Esophagus squamous epithelium (tissue), 5 donors: Measurements from ENCODE around the gene OR5B17. TPM values are rescaled to one million over a fixed set of nuclear protein-coding genes. Genes with fewer than 3 reads are reported as not detected.
"Not testable (repeated sequence)": the region's sequence is repeated elsewhere in the genome, so short reads cannot be mapped to it uniquely, and the experiment has no call there.

ENCODE experiments used
- DNase-seq: peaks from one replicate; lab custom pipeline; 2025; lab: John Stamatoyannopoulos, UW
- H3K27ac ChIP-seq, 4 donors: fragments of 200-600 bp; sonication (generic); one replicate each; pipeline ENCODE4 v1.5.1; 2016 to 2019; ENCODE audit warnings: mild to moderate bottlenecking in 1 of 4
- H3K27me3 ChIP-seq, 4 donors: fragments of 200-600 bp; sonication (generic); 1 replicate in 3 of 4; 2 replicates in 1 of 4; pipeline versions ENCODE4 v1.5.1 to v1.6.0; 2017 to 2021; ENCODE audit warnings: antibody characterized with exemption in 1 of 4
- H3K36me3 ChIP-seq, 3 donors: fragments of 200-600 bp; sonication (generic); one replicate each; pipeline ENCODE4 v1.5.1; 2016 to 2019
- H3K4me1 ChIP-seq, 3 donors: fragments of 200-600 bp; sonication (generic); one replicate each; pipeline ENCODE4 v1.5.1; 2017 to 2019
- H3K4me3 ChIP-seq, 4 donors: fragments of 200-600 bp; sonication (generic); 1 replicate in 3 of 4; 2 replicates in 1 of 4; pipeline ENCODE4 v1.5.1; 2016 to 2019; ENCODE audit warnings: mild to moderate bottlenecking in 2 of 4, moderate library complexity in 1 of 4
- H3K9me3 ChIP-seq, 3 donors: fragments of 200-600 bp; sonication (generic); one replicate each; pipeline ENCODE4 v1.5.1; 2016 to 2019
- CTCF ChIP-seq, 6 experiments: fragments of 450-650 bp in 4 of 6; fragments of 200-600 bp in 2 of 6; sonication (generic) in 2 of 6; IDR thresholded peaks; one replicate each; pipeline ENCODE4 v1.5.1; 2016 to 2019; ENCODE audit warnings: antibody characterized with exemption in 6 of 6, mild to moderate bottlenecking in 4 of 6, moderate library complexity in 4 of 6
- POLR2A ChIP-seq, 4 donors: fragments of 450-650 bp; IDR thresholded peaks; one replicate each; pipeline ENCODE4 v1.6.1; 2017; ENCODE audit warnings: antibody characterized with exemption in 4 of 4, mild to moderate bottlenecking in 4 of 4, moderate library complexity in 3 of 4
- WGBS, 2 donors: methylation state at CpG; one replicate each; pipeline ENCODE4 v1.1.5; 2018; 5-methylcytosine and 5-hydroxymethylcytosine counted together
- intact Hi-C: fragments of 100-400 bp; cut with DNase I; formaldehyde crosslinking; loops from one replicate; pipeline ENCODE4 v1.15.0; 2022
- total RNA-seq, 4 donors: library from RNA; depleted of rRNA; stranded (reverse); fragments of >200 nt; gene quantifications; one replicate each; pipeline ENCODE4 v1.1.0, GENCODE V29; 2016
- donor health status: DM: yes; HTN: yes; CAD: no.

Gene OR5B17
- total RNA-seq = not detected

DNA sequence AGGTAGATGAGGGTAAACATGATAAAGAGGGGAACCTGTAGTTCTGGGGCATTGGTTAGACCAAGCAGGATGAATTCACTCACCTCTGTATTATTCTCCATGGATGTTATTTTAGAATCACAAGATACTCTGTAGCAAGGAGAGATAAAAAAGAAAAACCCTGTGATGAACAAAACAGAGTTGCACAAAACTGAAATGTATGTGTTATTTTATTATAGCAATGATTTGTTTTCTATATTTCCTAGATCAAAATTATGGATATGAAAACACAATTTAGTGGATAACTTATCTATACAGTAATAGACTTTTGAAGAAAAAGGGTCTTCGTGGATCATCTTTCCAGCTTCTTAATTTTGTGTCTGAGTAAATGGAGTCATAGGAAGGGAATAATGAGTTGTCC, at the start of gene OR5B17:
Gene OR5B17, minus strand, starts transcription at position 101 of the 400 bp plus-strand sequence. Its CDS starts 0 bp downstream, at position 101.
- H3K36me3 ChIP-seq = no peaks in the 10 kb centered on the region
- DNase-seq = no peak
- intact Hi-C loops = no loop called here
- no peak within 1 kb of the TSS for H3K4me3 ChIP-seq
- WGBS, 2 donors = 41 to 56% methylated on average over 1 of the region's 1 CpG
- no peaks in the 10 kb centered on the region for H3K4me1 ChIP-seq
- no peak for TF ChIP-seq POLR2A (IDR thresholded peaks at IDR 0.05)
- TF ChIP-seq CTCF (IDR thresholded peaks at IDR 0.05) = no peak
- H3K27ac ChIP-seq = no peak within 1 kb of the TSS
- H3K9me3 ChIP-seq = no peaks in the 10 kb centered on the region
- H3K27me3 ChIP-seq = no peaks in the 10 kb centered on the region

DNA sequence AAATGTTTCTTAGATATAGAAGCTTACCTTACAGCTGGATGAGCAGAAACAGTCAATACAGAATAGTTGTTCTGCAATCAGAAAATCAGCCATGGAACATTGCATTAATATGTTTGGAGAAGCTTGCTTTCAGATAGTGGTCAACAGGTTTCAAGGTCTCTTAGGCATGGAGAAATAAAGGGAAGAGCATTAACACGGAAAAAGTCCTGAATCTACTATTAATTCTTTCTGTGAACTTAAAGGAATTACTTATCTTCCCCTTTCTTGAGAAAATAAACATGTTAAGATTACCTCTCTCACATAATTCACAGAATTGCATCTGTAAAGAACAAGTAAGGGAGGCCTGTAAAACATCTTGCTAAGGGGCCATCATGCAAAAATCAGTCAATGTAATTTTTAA, 47.9 kb upstream of the OR5B17 start, which contains the start of gene OR5B3:
Gene OR5B3, minus strand, starts transcription at position 101 of the 400 bp plus-strand sequence. CDS start 3,465 bp downstream, outside the sequence.
- H3K9me3 ChIP-seq = peaks cover 0 to 17% (median 5%) of the 10 kb centered on the region in 3 donors
- no peak within 1 kb of the TSS for H3K4me3 ChIP-seq
- no peaks in the 10 kb centered on the region for H3K36me3 ChIP-seq
- intact Hi-C loops = no loop called here
- no peaks in the 10 kb centered on the region for H3K4me1 ChIP-seq
- WGBS, 2 donors = 61 to 85% methylated on average over 1 of the region's 1 CpG
- no peak within 1 kb of the TSS for H3K27ac ChIP-seq
- TF ChIP-seq POLR2A (IDR thresholded peaks at IDR 0.05) = no peak
- TF ChIP-seq CTCF (IDR thresholded peaks at IDR 0.05) = no peak
- H3K27me3 ChIP-seq = no peaks in the 10 kb centered on the region
- DNase-seq = no peak

GRCh38 chr11:58399622-58400021, 40.8 kb upstream of the OR5B17 start:
- DNase-seq, H3K27me3 ChIP-seq, intact Hi-C loops, H3K36me3 ChIP-seq, H3K4me1 ChIP-seq, H3K4me3 ChIP-seq, H3K9me3 ChIP-seq, H3K27ac ChIP-seq: not testable (repeated sequence)
- no CpG with 5 or more reads among the region's 2 CpGs for WGBS, 2 donors

DNA sequence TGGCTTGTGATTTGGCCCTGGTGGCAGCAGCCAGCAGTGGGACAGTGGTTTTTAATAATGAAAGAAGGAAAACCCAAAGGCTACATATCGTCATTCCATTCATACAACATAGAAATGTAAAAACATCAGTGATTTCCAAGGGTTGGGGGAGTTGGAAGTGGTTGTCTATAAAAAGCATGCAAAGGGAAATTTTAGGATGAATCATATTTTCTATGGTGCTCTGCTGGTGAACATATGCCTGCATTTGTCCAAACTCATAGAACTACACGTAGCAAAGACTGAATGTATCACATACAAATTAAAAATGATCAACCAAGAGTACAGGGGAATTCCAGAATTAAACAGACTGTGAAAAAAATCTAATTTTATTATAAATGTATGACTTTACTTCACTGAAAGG, 36.7 kb upstream of the OR5B17 start:
- 52 to 62% methylated on average over 2 of the region's 2 CpGs for WGBS, 2 donors
- H3K4me3 ChIP-seq = no peak overlapping the region
- TF ChIP-seq CTCF (IDR thresholded peaks at IDR 0.05) (no peak), POLR2A (IDR thresholded peaks at IDR 0.05) (no peak)
- H3K9me3 ChIP-seq = peaks cover 0 to 6% (median 0%) of the 10 kb centered on the region in 3 donors
- H3K27me3 ChIP-seq = no peaks in the 10 kb centered on the region
- DNase-seq = no peak
- H3K27ac ChIP-seq = no peak overlapping the region
- intact Hi-C loops = no loop called here
- no peaks in the 10 kb centered on the region for H3K36me3 ChIP-seq
- H3K4me1 ChIP-seq = no peaks in the 10 kb centered on the region

DNA sequence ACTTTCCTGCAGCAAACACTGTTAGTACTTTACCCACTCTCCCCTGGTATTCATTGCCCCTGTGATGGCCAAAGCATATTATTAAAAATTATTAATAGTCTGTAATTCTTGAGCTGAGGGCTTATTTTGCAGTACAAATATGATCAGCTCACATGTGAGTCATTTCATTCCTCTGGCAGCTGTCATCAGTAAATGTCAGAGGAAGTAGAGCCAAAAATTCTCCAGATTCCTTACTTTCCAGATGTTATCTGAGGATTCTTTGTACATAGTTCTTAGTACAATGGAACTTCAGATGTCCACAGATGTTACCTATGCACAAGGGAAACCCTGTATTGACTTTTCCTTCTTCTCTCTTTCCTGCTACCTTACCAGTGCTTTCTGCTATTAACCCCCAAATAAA, 35.3 kb upstream of the OR5B17 start:
- Histone ChIP-seq H3K36me3 (no peaks in the 10 kb centered on the region), H3K27me3 (no peaks in the 10 kb centered on the region), H3K27ac (no peak overlapping the region), H3K9me3 (peaks cover 0 to 6% (median 0%) of the 10 kb centered on the region in 3 donors), H3K4me3 (no peak overlapping the region), H3K4me1 (no peaks in the 10 kb centered on the region)
- TF ChIP-seq CTCF (IDR thresholded peaks at IDR 0.05) (no peak), POLR2A (IDR thresholded peaks at IDR 0.05) (no peak)
- intact Hi-C loops = no loop called here
- DNase-seq = no peak

DNA sequence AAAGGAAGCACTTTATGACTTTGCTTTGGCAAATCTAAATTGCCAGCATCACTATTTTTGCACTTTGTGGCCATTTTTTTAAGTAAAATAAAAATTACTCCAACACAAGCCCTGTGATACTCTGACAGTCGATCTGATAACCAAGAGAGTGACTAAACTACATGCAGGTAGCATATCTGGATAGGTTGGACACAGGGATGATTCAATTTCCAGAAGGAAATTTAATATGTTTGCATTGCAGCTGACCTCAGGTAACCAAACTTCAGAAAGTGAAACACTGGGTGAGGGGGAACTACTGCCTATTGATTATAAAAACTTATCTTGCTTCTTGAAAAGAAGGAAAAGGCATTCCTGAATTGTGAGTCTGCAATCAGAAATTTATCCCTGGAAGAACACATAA, 33.9 kb upstream of the OR5B17 start:
- DNase-seq = no peak
- H3K4me1 ChIP-seq = no peaks in the 10 kb centered on the region
- H3K9me3 ChIP-seq = peaks cover 0 to 6% (median 0%) of the 10 kb centered on the region in 3 donors
- TF ChIP-seq CTCF (IDR thresholded peaks at IDR 0.05) (no peak), POLR2A (IDR thresholded peaks at IDR 0.05) (no peak)
- intact Hi-C loops = no loop called here
- no peaks in the 10 kb centered on the region for H3K27me3 ChIP-seq
- H3K27ac ChIP-seq = no peak overlapping the region
- H3K4me3 ChIP-seq = no peak overlapping the region
- H3K36me3 ChIP-seq = no peaks in the 10 kb centered on the region
- 26 to 31% methylated on average over 1 of the region's 1 CpG for WGBS, 2 donors
